Mesenchymal stem cell (in vitro differentiated cells and primary cell): ENCODE measurements around the gene STX17.
A peak's percentile ranks its signal among the peaks of the same experiment; 100 is the strongest.

Source experiments
- DNase-seq: peaks from one replicate; pipeline ENCODE4 v3.0.0-alpha.2; 2013
- H2AFZ ChIP-seq: one replicate; pipeline ENCODE4 v1.6.1; 2013; ENCODE audit warnings: low read depth, mild to moderate bottlenecking, control low read depth, inconsistent platforms, low read length, moderate library complexity
- H2AK5ac ChIP-seq: 2 replicates; pipeline ENCODE4 v1.6.1; 2013; ENCODE audit warnings: low read length, moderate library complexity, mild to moderate bottlenecking, inconsistent platforms; ENCODE audit not compliant: severe bottlenecking
- H2BK120ac ChIP-seq: one replicate; pipeline ENCODE4 v1.6.1; 2013; ENCODE audit warnings: low read depth, mild to moderate bottlenecking, inconsistent platforms, low read length, moderate library complexity
- H2BK12ac ChIP-seq, 2 experiments: one replicate each; pipeline ENCODE4 v1.6.1; 2013; ENCODE audit warnings: inconsistent platforms in 2 of 2, low read length in 2 of 2, mild to moderate bottlenecking in 2 of 2, moderate library complexity in 2 of 2, control low read depth in 1 of 2
- H2BK15ac ChIP-seq: one replicate; pipeline ENCODE4 v1.6.1; 2013; ENCODE audit warnings: mild to moderate bottlenecking, low read depth, inconsistent platforms; ENCODE audit not compliant: poor library complexity, severe bottlenecking
- H2BK5ac ChIP-seq: 2 replicates; pipeline ENCODE4 v1.6.1; 2013; ENCODE audit warnings: low read depth, mild to moderate bottlenecking, low read length, control low read depth, inconsistent platforms; ENCODE audit not compliant: poor library complexity, severe bottlenecking
- H3K14ac ChIP-seq, 2 experiments: one replicate each; pipeline ENCODE4 v1.6.1; 2013; ENCODE audit warnings: inconsistent platforms in 2 of 2, low read length in 2 of 2, control low read depth in 1 of 2, mild to moderate bottlenecking in 1 of 2, moderate library complexity in 1 of 2
- H3K18ac ChIP-seq, 2 experiments: one replicate each; pipeline ENCODE4 v1.6.1; 2013; ENCODE audit warnings: inconsistent platforms in 2 of 2, low read length in 2 of 2, control low read depth in 1 of 2, low read depth in 1 of 2, mild to moderate bottlenecking in 1 of 2
- H3K23ac ChIP-seq, 2 experiments: one replicate each; pipeline ENCODE4 v1.6.1; 2013; ENCODE audit warnings: inconsistent platforms in 2 of 2, low read length in 2 of 2, mild to moderate bottlenecking in 2 of 2, moderate library complexity in 2 of 2, control low read depth in 1 of 2
- H3K27ac ChIP-seq: 2 replicates; pipeline ENCODE4 v1.5.1; 2013; ENCODE audit warnings: mild to moderate bottlenecking, moderate library complexity, low read length, control low read depth, inconsistent platforms; ENCODE audit not compliant: poor library complexity, severe bottlenecking
- H3K27me3 ChIP-seq, 2 experiments: 2 replicates each; pipeline versions ENCODE4 v1.6.1 to v1.7.0; 2013; ENCODE audit warnings: low read length in 2 of 2, mild to moderate bottlenecking in 2 of 2, moderate library complexity in 2 of 2, control low read depth in 1 of 2, inconsistent platforms in 1 of 2; ENCODE audit not compliant: control insufficient read depth in 1 of 2, insufficient read depth in 1 of 2
- H3K36me3 ChIP-seq, 2 experiments: 2 replicates each; pipeline versions ENCODE4 v1.6.1 to v1.7.0; 2013; ENCODE audit warnings: low read length in 2 of 2, control low read depth in 1 of 2, inconsistent platforms in 1 of 2, low read depth in 1 of 2, mild to moderate bottlenecking in 1 of 2; ENCODE audit not compliant: insufficient read depth in 2 of 2, control insufficient read depth in 1 of 2
- H3K4ac ChIP-seq, 2 experiments: one replicate each; pipeline ENCODE4 v1.6.1; 2013; ENCODE audit warnings: inconsistent platforms in 2 of 2, low read length in 2 of 2, mild to moderate bottlenecking in 2 of 2, moderate library complexity in 2 of 2, control low read depth in 1 of 2, low read depth in 1 of 2
- H3K4me1 ChIP-seq: 2 replicates; pipeline ENCODE4 v1.6.1; 2013; ENCODE audit warnings: low read depth, low read length, control low read depth; ENCODE audit not compliant: control insufficient read depth, insufficient read depth
- H3K4me2 ChIP-seq: 2 replicates; pipeline ENCODE4 v1.6.1; 2013; ENCODE audit warnings: low read length, mild to moderate bottlenecking, inconsistent platforms; ENCODE audit not compliant: poor library complexity, severe bottlenecking
- H3K4me3 ChIP-seq, 2 experiments: 2 replicates each; pipeline versions ENCODE4 v1.5.1 to v1.7.0; 2013; ENCODE audit warnings: low read length in 2 of 2, mild to moderate bottlenecking in 2 of 2, control low read depth in 1 of 2, low read depth in 1 of 2; ENCODE audit not compliant: insufficient read depth in 1 of 2
- H3K79me1 ChIP-seq: replicated peaks from 2 replicates; pipeline ENCODE4 v1.6.1; 2013; ENCODE audit warnings: mild to moderate bottlenecking, control low read depth, low read length, inconsistent platforms; ENCODE audit not compliant: poor library complexity, severe bottlenecking
- H3K9ac ChIP-seq: 2 replicates; pipeline ENCODE4 v1.7.0; 2013; ENCODE audit warnings: mild to moderate bottlenecking, low read length, moderate library complexity
- H3K9me3 ChIP-seq: 2 replicates; pipeline ENCODE4 v1.7.0; 2013; ENCODE audit warnings: mild to moderate bottlenecking, low read length; ENCODE audit not compliant: control insufficient read depth
- H4K8ac ChIP-seq: one replicate; pipeline ENCODE4 v1.6.1; 2013; ENCODE audit warnings: inconsistent platforms, mild to moderate bottlenecking, low read length, moderate library complexity
- H4K91ac ChIP-seq: one replicate; pipeline ENCODE4 v1.6.1; 2013; ENCODE audit warnings: mild to moderate bottlenecking, low read length, inconsistent platforms
- WGBS: methylation state at CpG from one replicate; pipeline ENCODE4 v1.1.7; 2013; ENCODE audit warnings: mixed read lengths; 5-methylcytosine and 5-hydroxymethylcytosine counted together

The STX17 gene

GRCh38 chr9:99860266-99860665 is 46.2 kb upstream of the STX17 start:
- Histone ChIP-seq H3K4me2 (no peak overlapping the region), H3K14ac (no peak overlapping the region), H4K91ac (no peak overlapping the region), H2BK5ac (no peak overlapping the region), H3K4me3 (no peak overlapping the region), H3K4me1 (no peaks in the 10 kb centered on the region), H2BK120ac (no peak overlapping the region), H2AFZ (no peak overlapping the region), H3K36me3 (peaks cover 0 to 14% of the 10 kb centered on the region in 2 experiments), H3K9ac (no peak overlapping the region), H3K27ac (no peak overlapping the region), H4K8ac (no peak overlapping the region), H2BK15ac (no peak overlapping the region), H2BK12ac (no peak overlapping the region), H3K79me1 (no peaks in the 10 kb centered on the region), H3K27me3 (no peaks in the 10 kb centered on the region), H3K23ac (no peak overlapping the region), H3K4ac (no peak overlapping the region), H3K9me3 (no peaks in the 10 kb centered on the region), H3K18ac (no peak overlapping the region), H2AK5ac (no peak overlapping the region)
- no CpG with 5 or more reads among the region's 1 CpG for WGBS
- no peak for DNase-seq

- Histone ChIP-seq H3K4me2 (no peak overlapping the region), H3K14ac (no peak overlapping the region), H4K8ac (no peak overlapping the region), H3K4me3 (no peak overlapping the region), H3K4ac (no peak overlapping the region), H3K4me1 (no peaks in the 10 kb centered on the region), H2BK120ac (no peak overlapping the region), H2BK12ac (no peak overlapping the region), H3K79me1 (no peaks in the 10 kb centered on the region), H3K27me3 (peaks cover 0 to under 1% of the 10 kb centered on the region in 2 experiments), H4K91ac (no peak overlapping the region), H2BK5ac (no peak overlapping the region), H3K9ac (no peak overlapping the region), H2AFZ (no peak overlapping the region), H2AK5ac (no peak overlapping the region), H3K18ac (no peak overlapping the region), H2BK15ac (no peak overlapping the region), H3K36me3 (peaks cover 0 to 14% of the 10 kb centered on the region in 2 experiments), H3K27ac (no peak overlapping the region), H3K23ac (no peak overlapping the region), H3K9me3 (no peaks in the 10 kb centered on the region)
- WGBS, result 88% methylated on average over 1 of the region's 2 CpGs
- no peak for DNase-seq
These were observed 42.5 kb upstream of the STX17 start for GRCh38 chr9:99863955-99864354.

DNA sequence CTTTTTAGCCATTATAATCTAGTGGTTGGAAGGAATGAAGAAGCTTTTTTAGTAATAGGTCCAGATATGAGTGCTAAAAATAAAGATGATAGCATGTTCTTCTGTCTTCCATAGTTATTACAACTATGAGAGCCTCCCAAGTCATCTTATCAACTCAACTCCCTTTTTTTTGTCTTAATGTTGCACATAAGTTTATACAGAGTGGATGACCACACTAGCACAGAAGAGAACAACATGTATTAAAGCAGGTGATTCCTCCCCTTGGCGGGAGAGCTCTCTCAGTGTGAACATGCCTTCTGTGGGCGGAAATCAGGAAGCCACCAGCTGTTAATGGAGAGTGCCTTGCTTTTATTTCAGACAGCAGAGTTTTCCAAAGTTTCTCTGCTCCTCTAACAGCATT is 40.1 kb upstream of the STX17 start:
- Histone ChIP-seq H3K27me3 (peaks cover 0 to 11% of the 10 kb centered on the region in 2 experiments), H2BK12ac (no peak overlapping the region), H3K4ac (no peak overlapping the region), H3K27ac (no peak overlapping the region), H3K9ac (no peak overlapping the region), H3K14ac (no peak overlapping the region), H2BK5ac (no peak overlapping the region), H3K36me3 (peaks cover 0 to 14% of the 10 kb centered on the region in 2 experiments), H3K18ac (peak overlapping the region in 1 of 2 experiments; percentile 48), H3K23ac (no peak overlapping the region), H2BK120ac (no peak overlapping the region), H3K4me3 (no peak overlapping the region), H4K8ac (no peak overlapping the region), H3K79me1 (no peaks in the 10 kb centered on the region), H2AK5ac (no peak overlapping the region), H3K4me1 (no peaks in the 10 kb centered on the region), H3K9me3 (no peaks in the 10 kb centered on the region), H2BK15ac (no peak overlapping the region), H4K91ac (no peak overlapping the region), H3K4me2 (no peak overlapping the region), H2AFZ (no peak overlapping the region)
- DNase-seq, result no peak
- WGBS, result 46% methylated on average over 2 of the region's 2 CpGs

GRCh38 chr9:99867536-99867935 is 38.9 kb upstream of the STX17 start:
- Histone ChIP-seq H2AK5ac (no peak overlapping the region), H3K9ac (no peak overlapping the region), H3K79me1 (no peaks in the 10 kb centered on the region), H3K27ac (no peak overlapping the region), H3K4me3 (no peak overlapping the region), H3K14ac (no peak overlapping the region), H3K9me3 (no peaks in the 10 kb centered on the region), H3K23ac (no peak overlapping the region), H3K27me3 (peaks cover 0 to 11% of the 10 kb centered on the region in 2 experiments), H3K18ac (no peak overlapping the region), H2BK12ac (no peak overlapping the region), H4K8ac (no peak overlapping the region), H2BK15ac (no peak overlapping the region), H4K91ac (no peak overlapping the region), H3K4me1 (no peaks in the 10 kb centered on the region), H3K4me2 (no peak overlapping the region), H2BK120ac (no peak overlapping the region), H3K4ac (no peak overlapping the region), H2AFZ (no peak overlapping the region), H2BK5ac (no peak overlapping the region), H3K36me3 (peaks cover 0 to 14% of the 10 kb centered on the region in 2 experiments)
- DNase-seq, result no peak
- WGBS, result 44% methylated on average over 1 of the region's 3 CpGs
